ENCODE measurements around the gene CHD1. TPM values are rescaled to one million over a fixed set of nuclear protein-coding genes. Genes with fewer than 3 reads are reported as not detected.

Gene CHD1
- total RNA-seq, 1 donor from 2014 or later: 39.0 TPM

DNA sequence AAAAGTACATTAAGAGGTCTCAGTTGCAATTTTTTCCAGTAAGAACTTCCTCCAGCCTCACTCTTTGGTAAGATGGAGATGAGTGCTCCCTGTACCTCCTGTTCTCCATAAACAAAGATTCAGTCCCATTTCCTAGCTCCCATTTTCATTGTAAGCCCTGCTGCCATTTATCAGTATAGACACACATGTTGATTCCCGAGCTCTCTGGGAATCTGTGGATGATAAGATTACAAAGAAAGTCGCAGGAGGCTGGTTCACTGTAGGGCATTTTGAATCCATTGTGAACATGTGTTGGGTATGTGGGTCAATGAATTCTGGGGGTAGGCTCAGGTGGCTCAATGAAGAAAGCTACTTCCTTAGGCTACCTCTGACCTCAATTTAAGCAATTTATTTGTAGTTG, 118.6 kb downstream of the CHD1 start:
- Histone ChIP-seq H4K20me1 (ENCODE audit: insufficient read depth, low read length) (no peaks in the 10 kb centered on the region), H3K79me2 (ENCODE audit: insufficient read depth, low read length) (no peaks in the 10 kb centered on the region), H3K27ac (ENCODE audit: low read depth, low read length) (no peak overlapping the region), H3K27me3 (ENCODE audit: insufficient read depth, low read length) (no peaks in the 10 kb centered on the region), H3K9me3 (ENCODE audit: insufficient read depth, low read depth, low read length) (no peaks in the 10 kb centered on the region), H2AFZ (ENCODE audit: low read depth, low read length) (no peak overlapping the region), H3K9ac (ENCODE audit: low read length) (no peak overlapping the region), H3K36me3 (ENCODE audit: insufficient read depth, low read length) (no peaks in the 10 kb centered on the region), H3K4me1 (ENCODE audit: insufficient read depth, low read length) (no peaks in the 10 kb centered on the region), H3K4me3 (ENCODE audit: insufficient read depth, low read depth, low read length) (no peak overlapping the region), H3K4me2 (ENCODE audit: low read length) (no peak overlapping the region)
- Mint-ChIP-seq H3K36me3 (ENCODE audit: low read depth, unreplicated experiment) (peaks cover 9% of the 10 kb centered on the region), H3K4me3 (ENCODE audit: unreplicated experiment) (no peak overlapping the region), H3K27ac (ENCODE audit: unreplicated experiment) (no peak overlapping the region), H3K4me1 (ENCODE audit: low read depth, unreplicated experiment) (no peaks in the 10 kb centered on the region), H3K9me3 (ENCODE audit: unreplicated experiment) (peaks cover 18% of the 10 kb centered on the region), H3K27me3 (ENCODE audit: low read depth, unreplicated experiment) (no peaks in the 10 kb centered on the region)
- FAIRE-seq: no peak
- TF ChIP-seq, protein P1, sequence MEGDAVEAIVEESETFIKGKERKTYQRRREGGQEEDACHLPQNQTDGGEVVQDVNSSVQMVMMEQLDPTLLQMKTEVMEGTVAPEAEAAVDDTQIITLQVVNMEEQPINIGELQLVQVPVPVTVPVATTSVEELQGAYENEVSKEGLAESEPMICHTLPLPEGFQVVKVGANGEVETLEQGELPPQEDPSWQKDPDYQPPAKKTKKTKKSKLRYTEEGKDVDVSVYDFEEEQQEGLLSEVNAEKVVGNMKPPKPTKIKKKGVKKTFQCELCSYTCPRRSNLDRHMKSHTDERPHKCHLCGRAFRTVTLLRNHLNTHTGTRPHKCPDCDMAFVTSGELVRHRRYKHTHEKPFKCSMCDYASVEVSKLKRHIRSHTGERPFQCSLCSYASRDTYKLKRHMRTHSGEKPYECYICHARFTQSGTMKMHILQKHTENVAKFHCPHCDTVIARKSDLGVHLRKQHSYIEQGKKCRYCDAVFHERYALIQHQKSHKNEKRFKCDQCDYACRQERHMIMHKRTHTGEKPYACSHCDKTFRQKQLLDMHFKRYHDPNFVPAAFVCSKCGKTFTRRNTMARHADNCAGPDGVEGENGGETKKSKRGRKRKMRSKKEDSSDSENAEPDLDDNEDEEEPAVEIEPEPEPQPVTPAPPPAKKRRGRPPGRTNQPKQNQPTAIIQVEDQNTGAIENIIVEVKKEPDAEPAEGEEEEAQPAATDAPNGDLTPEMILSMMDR (IDR thresholded peaks at IDR 0.05; ENCODE audit: insufficient read depth, low read depth, low read length): no peak
- TF ChIP-seq EZH2 (IDR thresholded peaks at IDR 0.05; ENCODE audit: insufficient read depth, low read length): no peak
- no peak for DNase-seq (ENCODE audit: low read depth)

DNA sequence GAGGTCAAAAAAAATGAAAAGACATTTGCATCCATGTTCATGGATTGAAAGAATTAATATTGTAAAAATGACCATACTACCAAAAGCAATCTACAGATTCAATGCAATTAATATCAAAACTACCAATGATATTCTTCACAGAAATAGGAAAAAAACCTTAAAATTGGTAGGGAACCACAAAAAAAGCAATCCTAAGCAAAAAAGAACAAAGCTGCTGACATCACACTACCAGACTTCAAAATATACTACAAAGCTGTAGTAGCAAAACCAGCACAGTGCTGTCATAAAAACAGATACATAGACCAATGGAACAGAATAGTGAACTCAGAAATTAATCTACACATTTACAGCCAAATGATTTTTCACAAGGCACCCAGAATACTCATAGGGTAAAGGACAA, 121.0 kb downstream of the CHD1 start:
- no peak overlapping the region for H3K4me3 ChIP-seq (ENCODE audit: insufficient read depth, low read depth, low read length)
- Mint-ChIP-seq H3K9me3 (ENCODE audit: unreplicated experiment) (peaks cover 19% of the 10 kb centered on the region), H3K27me3 (ENCODE audit: low read depth, unreplicated experiment) (no peaks in the 10 kb centered on the region), H3K4me3 (ENCODE audit: unreplicated experiment) (no peak overlapping the region), H3K36me3 (ENCODE audit: low read depth, unreplicated experiment) (peaks cover 11% of the 10 kb centered on the region), H3K4me1 (ENCODE audit: low read depth, unreplicated experiment) (no peaks in the 10 kb centered on the region), H3K27ac (ENCODE audit: unreplicated experiment) (no peak overlapping the region)
- TF ChIP-seq, protein P1 (IDR thresholded peaks at IDR 0.05; ENCODE audit: insufficient read depth, low read depth, low read length): no peak
- TF ChIP-seq EZH2 (IDR thresholded peaks at IDR 0.05; ENCODE audit: insufficient read depth, low read length): no peak
- no peaks in the 10 kb centered on the region for H3K79me2 ChIP-seq (ENCODE audit: insufficient read depth, low read length)
- no peaks in the 10 kb centered on the region for H3K9me3 ChIP-seq (ENCODE audit: insufficient read depth, low read depth, low read length)
- H3K4me2 ChIP-seq (ENCODE audit: low read length): no peak overlapping the region
- no peaks in the 10 kb centered on the region for H4K20me1 ChIP-seq (ENCODE audit: insufficient read depth, low read length)
- no peak overlapping the region for H3K27ac ChIP-seq (ENCODE audit: low read depth, low read length)
- H3K9ac ChIP-seq (ENCODE audit: low read length): no peak overlapping the region
- FAIRE-seq (no peak), DNase-seq (ENCODE audit: low read depth) (no peak)
- no peaks in the 10 kb centered on the region for H3K36me3 ChIP-seq (ENCODE audit: insufficient read depth, low read length)
- H3K4me1 ChIP-seq (ENCODE audit: insufficient read depth, low read length): no peaks in the 10 kb centered on the region
- H3K27me3 ChIP-seq (ENCODE audit: insufficient read depth, low read length): no peaks in the 10 kb centered on the region
- no peak overlapping the region for H2AFZ ChIP-seq (ENCODE audit: low read depth, low read length)

DNA sequence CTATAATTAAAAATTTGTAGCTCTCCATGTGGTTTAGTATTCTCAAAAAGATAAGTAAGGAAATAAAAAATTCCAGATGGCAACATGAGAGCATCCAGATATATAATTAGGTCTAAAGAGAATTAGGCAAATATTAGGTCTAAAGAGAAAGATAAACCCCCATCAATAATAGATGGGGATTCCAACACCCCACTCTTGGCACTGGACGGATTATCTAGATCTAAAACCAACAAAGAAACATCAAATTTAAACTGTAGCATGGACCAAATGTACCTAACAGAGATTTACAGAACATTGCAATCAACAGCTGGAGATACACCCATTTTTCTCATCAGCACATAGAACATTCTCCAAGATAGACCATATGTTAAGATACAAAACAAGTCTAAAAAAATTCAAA, 123.7 kb downstream of the CHD1 start:
- no peak overlapping the region for H3K27ac Mint-ChIP-seq (ENCODE audit: unreplicated experiment)
- no peak overlapping the region for H3K4me3 Mint-ChIP-seq (ENCODE audit: unreplicated experiment)
- H3K4me3 ChIP-seq (ENCODE audit: insufficient read depth, low read depth, low read length): no peak overlapping the region
- H3K27me3 ChIP-seq (ENCODE audit: insufficient read depth, low read length): no peaks in the 10 kb centered on the region
- no peak for DNase-seq (ENCODE audit: low read depth)
- no peak overlapping the region for H2AFZ ChIP-seq (ENCODE audit: low read depth, low read length)
- no peaks in the 10 kb centered on the region for H3K4me1 Mint-ChIP-seq (ENCODE audit: low read depth, unreplicated experiment)
- H3K9me3 ChIP-seq (ENCODE audit: insufficient read depth, low read depth, low read length): no peaks in the 10 kb centered on the region
- no peaks in the 10 kb centered on the region for H3K36me3 ChIP-seq (ENCODE audit: insufficient read depth, low read length)
- no peak overlapping the region for H3K4me2 ChIP-seq (ENCODE audit: low read length)
- H3K9ac ChIP-seq (ENCODE audit: low read length): no peak overlapping the region
- H4K20me1 ChIP-seq (ENCODE audit: insufficient read depth, low read length): no peaks in the 10 kb centered on the region
- H3K79me2 ChIP-seq (ENCODE audit: insufficient read depth, low read length): no peaks in the 10 kb centered on the region
- peaks cover 19% of the 10 kb centered on the region for H3K9me3 Mint-ChIP-seq (ENCODE audit: unreplicated experiment)
- no peaks in the 10 kb centered on the region for H3K27me3 Mint-ChIP-seq (ENCODE audit: low read depth, unreplicated experiment)
- no peak overlapping the region for H3K27ac ChIP-seq (ENCODE audit: low read depth, low read length)
- TF ChIP-seq, protein P1 (IDR thresholded peaks at IDR 0.05; ENCODE audit: insufficient read depth, low read depth, low read length): no peak
- TF ChIP-seq EZH2 (IDR thresholded peaks at IDR 0.05; ENCODE audit: insufficient read depth, low read length): no peak
- H3K36me3 Mint-ChIP-seq (ENCODE audit: low read depth, unreplicated experiment): peaks cover 13% of the 10 kb centered on the region
- H3K4me1 ChIP-seq (ENCODE audit: insufficient read depth, low read length): no peaks in the 10 kb centered on the region
- peak; percentile 47 for FAIRE-seq
